ENCODE measurements around the gene KLK1. TPM values are rescaled to one million over a fixed set of nuclear protein-coding genes. Genes with fewer than 3 reads are reported as not detected.

Gene KLK1
- total RNA-seq, 2 experiments from 2014 or later = 0.45 to 0.47 TPM

DNA sequence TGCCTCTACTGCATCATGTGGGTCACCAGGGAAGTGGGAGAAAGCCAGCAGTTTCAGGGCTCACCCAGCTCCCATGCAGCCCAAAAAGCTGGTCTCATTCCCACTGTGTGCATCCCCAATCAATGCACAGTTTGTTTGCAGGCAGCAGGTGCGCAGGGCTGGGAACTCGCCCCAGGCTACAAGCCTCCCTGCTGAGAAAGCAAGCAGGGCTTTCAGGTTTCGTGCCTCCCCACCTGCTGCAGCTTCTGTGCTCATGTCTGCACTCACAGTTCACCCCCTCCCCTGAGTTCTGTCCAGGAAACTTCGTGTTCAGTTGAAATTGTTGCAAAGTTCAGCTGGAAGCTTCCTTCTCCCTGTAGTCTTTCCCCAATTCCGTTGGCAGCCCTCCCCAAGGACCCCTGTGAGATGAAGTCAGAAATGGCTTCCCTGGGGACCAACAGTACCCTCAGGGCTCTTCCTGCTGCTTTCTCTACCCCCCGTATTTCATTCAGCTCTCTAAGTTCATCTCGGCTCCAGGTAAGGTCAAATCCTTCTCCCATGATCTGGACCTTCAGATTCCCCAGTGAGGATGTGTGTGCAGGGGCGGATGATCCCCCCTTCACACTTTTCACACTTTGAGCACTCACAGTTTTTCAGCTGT lies 20.8 kb upstream of the KLK1 start:
- H3K4me3 Mint-ChIP-seq = no peak overlapping the region
- no peaks in the 10 kb centered on the region for H3K36me3 Mint-ChIP-seq (ENCODE audit: low read depth)
- POLR2A ChIA-PET = no interaction called here
- peaks cover 3% of the 10 kb centered on the region for H3K27me3 Mint-ChIP-seq (ENCODE audit: low read depth)
- H3K9me3 Mint-ChIP-seq (ENCODE audit: insufficient read depth) = peaks cover 7% of the 10 kb centered on the region
- no peak for DNase-seq
- CTCF ChIA-PET = no interaction called here
- no peaks in the 10 kb centered on the region for H3K4me1 Mint-ChIP-seq (ENCODE audit: low read depth)
- no peak for ATAC-seq
- H3K27ac Mint-ChIP-seq = no peak overlapping the region

DNA sequence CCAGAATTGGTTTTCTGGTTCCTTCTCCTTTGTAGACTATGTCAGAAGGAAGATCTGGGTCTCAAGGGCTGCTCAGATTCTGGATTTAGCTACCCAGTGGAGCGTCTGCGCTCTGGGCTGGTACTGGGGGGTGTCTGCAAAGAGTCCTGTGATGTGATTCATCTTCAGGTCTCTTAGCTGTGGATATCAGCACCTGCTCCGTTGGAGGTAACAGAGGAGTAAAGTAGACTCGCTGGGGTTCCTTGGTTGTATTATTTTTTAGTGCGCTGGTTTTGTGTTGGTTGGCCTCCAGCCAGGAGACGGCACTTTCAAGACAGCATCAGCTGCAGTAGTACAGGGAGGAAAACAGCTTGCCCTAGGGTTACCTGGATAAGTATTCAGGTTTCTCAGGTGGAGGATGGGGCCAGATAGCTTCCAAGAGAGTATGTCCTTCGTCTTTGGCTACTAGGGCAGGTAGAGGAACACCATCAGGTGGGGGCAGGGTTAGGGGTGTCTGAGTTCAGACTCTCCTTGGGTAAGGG lies 20.2 kb upstream of the KLK1 start:
- DNase-seq = no peak
- Mint-ChIP-seq H3K9me3 (ENCODE audit: insufficient read depth) (peaks cover 7% of the 10 kb centered on the region), H3K4me3 (no peak overlapping the region), H3K4me1 (ENCODE audit: low read depth) (no peaks in the 10 kb centered on the region), H3K36me3 (ENCODE audit: low read depth) (no peaks in the 10 kb centered on the region), H3K27me3 (ENCODE audit: low read depth) (peaks cover 3% of the 10 kb centered on the region), H3K27ac (no peak overlapping the region)
- ATAC-seq = no peak
- POLR2A ChIA-PET = no interaction called here
- CTCF ChIA-PET = no interaction called here

GRCh38 chr19:50843205-50843604 lies 19.6 kb upstream of the KLK1 start:
- DNase-seq = no peak
- no peak for ATAC-seq
- no peak overlapping the region for H3K27ac Mint-ChIP-seq
- no peaks in the 10 kb centered on the region for H3K36me3 Mint-ChIP-seq (ENCODE audit: low read depth)
- H3K4me1 Mint-ChIP-seq (ENCODE audit: low read depth) = peaks cover 2% of the 10 kb centered on the region
- H3K9me3 Mint-ChIP-seq (ENCODE audit: insufficient read depth) = peaks cover 7% of the 10 kb centered on the region
- no peak overlapping the region for H3K4me3 Mint-ChIP-seq
- ChIA-PET POLR2A (no interaction called here), CTCF (no interaction called here)
- peaks cover 3% of the 10 kb centered on the region for H3K27me3 Mint-ChIP-seq (ENCODE audit: low read depth)

DNA sequence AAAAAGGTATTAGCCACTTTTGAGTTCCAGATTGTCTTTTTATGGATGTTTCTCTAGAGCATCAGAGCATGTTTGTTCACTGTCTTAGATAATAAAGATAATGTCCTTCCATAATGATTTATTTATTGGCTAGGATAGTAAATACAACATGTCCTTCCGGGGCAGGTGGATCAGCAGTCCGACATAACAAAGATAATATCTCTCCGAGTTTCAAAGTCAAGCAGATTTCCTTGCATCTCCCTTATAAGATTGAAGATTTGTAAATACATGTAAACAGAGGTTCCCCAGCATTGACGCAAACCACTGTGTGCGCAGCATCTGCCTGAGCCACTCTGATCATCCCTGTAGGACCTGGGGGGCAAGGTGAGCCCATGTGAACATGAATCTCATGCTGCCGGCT lies 18.5 kb upstream of the KLK1 start:
- ATAC-seq (no peak), DNase-seq (no peak)
- peaks cover 4% of the 10 kb centered on the region for H3K4me1 Mint-ChIP-seq (ENCODE audit: low read depth)
- no peak overlapping the region for H3K4me3 Mint-ChIP-seq
- H3K27ac Mint-ChIP-seq = no peak overlapping the region
- POLR2A ChIA-PET = no interaction called here
- CTCF ChIA-PET = no interaction called here
- H3K9me3 Mint-ChIP-seq (ENCODE audit: insufficient read depth) = peaks cover 7% of the 10 kb centered on the region
- H3K36me3 Mint-ChIP-seq (ENCODE audit: low read depth) = no peaks in the 10 kb centered on the region
- H3K27me3 Mint-ChIP-seq (ENCODE audit: low read depth) = peaks cover 5% of the 10 kb centered on the region

- ATAC-seq (no peak), DNase-seq (no peak)
- Mint-ChIP-seq H3K27ac (no peak overlapping the region), H3K4me3 (no peak overlapping the region), H3K9me3 (ENCODE audit: insufficient read depth) (peaks cover 7% of the 10 kb centered on the region), H3K27me3 (ENCODE audit: low read depth) (peaks cover 18% of the 10 kb centered on the region), H3K4me1 (ENCODE audit: low read depth) (peaks cover 18% of the 10 kb centered on the region), H3K36me3 (ENCODE audit: low read depth) (no peaks in the 10 kb centered on the region)
- ChIA-PET CTCF (no interaction called here), POLR2A (no interaction called here)
Measured at GRCh38 chr19:50839712-50840655, 16.4 kb upstream of the KLK1 start.

GRCh38 chr19:50838239-50838638 lies 14.7 kb upstream of the KLK1 start:
- POLR2A ChIA-PET = no interaction called here
- DNase-seq (no peak), ATAC-seq (no peak)
- peaks cover under 1% of the 10 kb centered on the region for H3K9me3 Mint-ChIP-seq (ENCODE audit: insufficient read depth)
- CTCF ChIA-PET = interaction anchor here (1.0 to 1.2 kb wide), 2 partner anchors 13 to 84 kb away, joined by 3 read pairs; no protein-coding TSS in a partner anchor
- H3K36me3 Mint-ChIP-seq (ENCODE audit: low read depth) = no peaks in the 10 kb centered on the region
- H3K4me1 Mint-ChIP-seq (ENCODE audit: low read depth) = peaks cover 18% of the 10 kb centered on the region
- H3K4me3 Mint-ChIP-seq = no peak overlapping the region
- H3K27ac Mint-ChIP-seq = no peak overlapping the region
- peaks cover 22% of the 10 kb centered on the region for H3K27me3 Mint-ChIP-seq (ENCODE audit: low read depth)

DNA sequence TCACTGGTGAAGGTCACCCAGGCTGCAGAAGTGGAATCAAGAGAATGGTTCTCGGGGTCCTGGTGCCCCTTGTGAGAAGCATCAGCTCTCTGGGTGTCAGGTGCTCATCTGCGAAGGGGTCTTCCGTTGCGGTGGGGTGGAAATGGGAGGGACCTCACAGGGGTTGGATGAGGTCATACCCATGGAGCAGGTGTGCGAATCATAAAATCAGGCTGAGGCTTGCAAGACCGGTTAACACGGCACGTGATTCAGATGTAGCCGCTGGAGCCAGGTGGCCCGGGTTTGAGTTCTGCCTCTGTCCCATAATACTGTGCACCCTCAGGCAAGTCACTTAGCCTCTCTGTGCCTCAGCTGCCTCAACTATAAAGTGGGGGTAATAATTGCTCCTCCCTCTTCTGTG lies 13.7 kb upstream of the KLK1 start:
- Mint-ChIP-seq H3K36me3 (ENCODE audit: low read depth) (no peaks in the 10 kb centered on the region), H3K27me3 (ENCODE audit: low read depth) (peaks cover 22% of the 10 kb centered on the region), H3K4me3 (peak overlapping the region; percentile 24), H3K9me3 (ENCODE audit: insufficient read depth) (no peaks in the 10 kb centered on the region), H3K4me1 (ENCODE audit: low read depth) (peaks cover 18% of the 10 kb centered on the region), H3K27ac (no peak overlapping the region)
- ATAC-seq = no peak
- ChIA-PET CTCF (no interaction called here), POLR2A (no interaction called here)
- DNase-seq = no peak

DNA sequence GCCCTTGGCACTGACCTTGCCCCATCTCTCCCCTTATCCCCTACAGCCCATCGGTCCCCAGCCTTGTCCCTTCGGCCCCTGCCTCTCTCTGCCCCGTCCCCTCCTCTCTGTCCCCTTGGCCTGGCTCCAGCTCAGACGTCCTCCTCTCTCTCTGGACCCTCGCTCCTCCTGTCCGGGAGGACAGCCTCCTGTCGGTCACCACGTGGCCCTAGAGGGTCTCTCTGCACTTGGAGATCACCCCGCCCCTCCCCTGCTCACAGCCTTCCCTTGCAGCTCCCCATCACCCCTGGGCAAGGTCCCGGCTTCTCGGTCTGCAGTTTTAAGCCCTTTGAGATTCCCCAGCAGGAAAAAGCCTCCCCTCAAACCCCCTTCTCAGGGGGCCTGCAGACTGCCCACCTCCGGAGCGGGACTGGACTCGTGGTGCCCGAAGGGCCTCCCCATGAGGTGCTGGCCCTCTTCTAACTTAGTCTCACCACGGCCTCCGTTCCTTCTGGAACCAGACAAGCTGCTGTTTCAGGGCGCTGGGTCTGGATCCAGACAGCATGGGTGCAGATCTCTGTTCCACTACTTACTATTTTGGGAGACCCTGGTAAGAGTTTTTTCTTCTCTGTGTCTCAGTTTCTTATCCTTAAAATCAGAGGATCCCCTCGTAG lies 13.1 kb upstream of the KLK1 start:
- H3K4me3 Mint-ChIP-seq = peak overlapping the region; percentile 73
- no peaks in the 10 kb centered on the region for H3K9me3 Mint-ChIP-seq (ENCODE audit: insufficient read depth)
- ChIA-PET POLR2A (no interaction called here), CTCF (no interaction called here)
- ATAC-seq (no peak), DNase-seq (no peak)
- H3K27ac Mint-ChIP-seq = no peak overlapping the region
- H3K27me3 Mint-ChIP-seq (ENCODE audit: low read depth) = peaks cover 22% of the 10 kb centered on the region
- H3K4me1 Mint-ChIP-seq (ENCODE audit: low read depth) = peaks cover 18% of the 10 kb centered on the region
- no peaks in the 10 kb centered on the region for H3K36me3 Mint-ChIP-seq (ENCODE audit: low read depth)

DNA sequence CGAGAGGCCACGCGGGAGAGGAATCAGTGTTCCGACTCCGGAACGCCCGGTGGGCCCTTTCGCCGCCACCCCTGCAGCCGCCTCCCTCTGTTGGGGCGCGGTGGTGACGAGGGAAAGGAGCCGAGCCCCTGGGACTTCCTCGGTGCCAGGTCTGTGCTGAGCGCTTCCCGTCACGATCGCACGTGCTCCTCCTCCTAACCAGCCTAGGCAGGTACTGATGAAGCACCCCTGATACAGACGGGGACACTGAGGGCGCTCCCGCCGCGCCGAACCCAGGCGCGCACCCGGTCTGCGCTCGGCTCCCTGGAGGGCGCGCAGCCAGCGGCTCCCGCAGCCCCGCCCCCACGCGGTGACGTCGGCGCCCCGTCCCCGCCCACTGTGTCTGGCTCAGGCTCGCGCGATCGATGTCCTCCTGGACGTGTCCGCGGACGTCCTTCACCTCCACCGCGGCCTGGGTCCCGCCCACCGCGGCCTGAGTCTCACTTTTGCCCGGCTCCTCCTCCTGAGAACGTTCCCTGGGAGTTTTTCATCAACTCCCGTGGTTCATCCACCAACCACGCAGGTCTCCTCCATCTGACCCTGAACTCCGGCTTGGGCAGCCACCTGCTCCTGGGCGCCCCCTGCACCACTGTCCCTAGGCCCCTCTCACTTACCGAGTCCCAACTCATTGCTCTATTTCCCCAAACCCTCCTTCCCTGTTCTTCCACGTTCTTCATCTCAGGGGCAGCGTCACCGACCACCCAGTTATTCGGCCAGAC lies 12.4 kb upstream of the KLK1 start:
- Mint-ChIP-seq H3K27me3 (ENCODE audit: low read depth) (peaks cover 20% of the 10 kb centered on the region), H3K4me3 (peak overlapping the region; percentile 73), H3K4me1 (ENCODE audit: low read depth) (peaks cover 18% of the 10 kb centered on the region), H3K36me3 (ENCODE audit: low read depth) (no peaks in the 10 kb centered on the region), H3K27ac (no peak overlapping the region), H3K9me3 (ENCODE audit: insufficient read depth) (no peaks in the 10 kb centered on the region)
- CTCF ChIA-PET = no interaction called here
- DNase-seq = peak; percentile 78
- POLR2A ChIA-PET = no interaction called here
- ATAC-seq = peak; percentile 95

GRCh38 chr19:50835103-50835784 lies 11.7 kb upstream of the KLK1 start:
- no peaks in the 10 kb centered on the region for H3K36me3 Mint-ChIP-seq (ENCODE audit: low read depth)
- no peak for ATAC-seq
- peaks cover 18% of the 10 kb centered on the region for H3K4me1 Mint-ChIP-seq (ENCODE audit: low read depth)
- ChIA-PET POLR2A (no interaction called here), CTCF (interaction anchor here (1.2 to 1.3 kb wide), 2 partner anchors 87 to 298 kb away, joined by 3 read pairs; no protein-coding TSS in a partner anchor)
- peaks cover 20% of the 10 kb centered on the region for H3K27me3 Mint-ChIP-seq (ENCODE audit: low read depth)
- no peaks in the 10 kb centered on the region for H3K9me3 Mint-ChIP-seq (ENCODE audit: insufficient read depth)
- DNase-seq = no peak
- H3K27ac Mint-ChIP-seq = no peak overlapping the region
- peak overlapping the region; percentile 73 for H3K4me3 Mint-ChIP-seq

DNA sequence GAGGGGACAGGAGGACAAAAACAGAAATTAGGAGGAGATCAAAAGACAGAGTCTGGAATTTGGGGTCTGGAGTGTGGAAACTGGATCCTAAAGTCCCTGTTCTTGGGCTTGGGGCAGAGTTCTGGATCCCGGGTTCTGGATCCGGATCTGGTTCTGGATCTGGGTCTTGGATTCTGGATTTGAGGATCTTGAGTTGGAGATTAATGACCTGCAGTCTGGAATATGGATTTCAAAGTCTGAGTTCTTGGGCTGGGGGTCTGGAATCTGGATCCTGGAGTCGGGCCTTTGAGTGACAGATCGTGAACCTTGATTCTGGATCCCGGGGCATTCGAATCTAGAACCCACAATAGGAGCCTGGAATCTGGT lies 10.2 kb upstream of the KLK1 start:
- no peak overlapping the region for H3K4me3 Mint-ChIP-seq
- DNase-seq = no peak
- peaks cover 18% of the 10 kb centered on the region for H3K4me1 Mint-ChIP-seq (ENCODE audit: low read depth)
- CTCF ChIA-PET = no interaction called here
- no peaks in the 10 kb centered on the region for H3K9me3 Mint-ChIP-seq (ENCODE audit: insufficient read depth)
- H3K27me3 Mint-ChIP-seq (ENCODE audit: low read depth) = peaks cover 20% of the 10 kb centered on the region
- no peak overlapping the region for H3K27ac Mint-ChIP-seq
- ATAC-seq = no peak
- POLR2A ChIA-PET = interaction anchor here (1.3 kb wide), 1 partner anchor 29 kb away, joined by 4 read pairs; no protein-coding TSS in a partner anchor
- no peaks in the 10 kb centered on the region for H3K36me3 Mint-ChIP-seq (ENCODE audit: low read depth)
